ENCODE measurements around the gene CLSTN1. TPM values are rescaled to one million over a fixed set of nuclear protein-coding genes. Genes with fewer than 3 reads are reported as not detected.
A peak's percentile ranks its signal among the peaks of the same experiment; 100 is the strongest.

The CLSTN1 gene
- total and polyA plus RNA-seq, 10 donors: 28.8 to 70.7 (median 60.5) TPM

GRCh38 chr1:9823693-9823942 lies 147 bp downstream of the CLSTN1 start:
- H3K4me3 ChIP-seq: peak overlapping the region; percentile 69 to 92 (median 88)
- peaks cover 19 to 71% (median 50%) of the 10 kb centered on the region in 6 donors for H3K4me1 ChIP-seq
- H3K9me3 ChIP-seq: no peaks in the 10 kb centered on the region
- H3K36me3 ChIP-seq: no peaks in the 10 kb centered on the region
- peaks cover 0 to 33% (median 0%) of the 10 kb centered on the region in 7 donors for H3K27me3 ChIP-seq (replicated peaks in 1 of 7)
- intact Hi-C loops (cut with DNase I; ENCODE audit: low total_unique reads): no loop called here
- peak overlapping the region in 7 of 8 donors; percentile 76 to 90 (median 83) for H3K27ac ChIP-seq
- no peak for TF ChIP-seq CTCF (IDR thresholded peaks at IDR 0.05 in 8 of 11, conservative IDR thresholded peaks at IDR 0.05 in 3 of 11)
- TF ChIP-seq POLR2A (IDR thresholded peaks at IDR 0.05): no peak
- TF ChIP-seq POLR2AphosphoS5 (IDR thresholded peaks at IDR 0.05): no peak
- no peak for DNase-seq
- WGBS, 5 donors: 0 to 2% (median 1%) methylated on average over 5 to 40 of the region's 40 CpGs

GRCh38 chr1:9822897-9823692 lies 670 bp downstream of the CLSTN1 start:
- H3K9me3 ChIP-seq: no peaks in the 10 kb centered on the region
- DNase-seq: peak; percentile 84
- peaks cover 19 to 71% (median 50%) of the 10 kb centered on the region in 6 donors for H3K4me1 ChIP-seq
- H3K4me3 ChIP-seq: peak overlapping the region; percentile 69 to 92 (median 88)
- intact Hi-C loops (cut with DNase I; ENCODE audit: low total_unique reads): no loop called here
- WGBS, 5 donors: 0 to 1% (median 1%) methylated on average over 23 to 71 of the region's 71 CpGs
- no peaks in the 10 kb centered on the region for H3K36me3 ChIP-seq
- peak overlapping the region in 7 of 8 donors; percentile 36 to 90 (median 83) for H3K27ac ChIP-seq
- peaks cover 0 to 33% (median 0%) of the 10 kb centered on the region in 7 donors for H3K27me3 ChIP-seq (replicated peaks in 1 of 7)
- TF ChIP-seq POLR2A (IDR thresholded peaks at IDR 0.05) (no peak), POLR2AphosphoS5 (IDR thresholded peaks at IDR 0.05) (peak in 2 of 3 donors; percentile 34 to 37), CTCF (IDR thresholded peaks at IDR 0.05 in 8 of 11, conservative IDR thresholded peaks at IDR 0.05 in 3 of 11) (no peak)

- Histone ChIP-seq H3K27me3 (replicated peaks in 1 of 7) (peaks cover 0 to 33% (median 0%) of the 10 kb centered on the region in 7 donors), H3K27ac (peak overlapping the region in 1 of 8 donors; percentile 85), H3K4me1 (peaks cover 19 to 66% (median 50%) of the 10 kb centered on the region in 6 donors), H3K36me3 (no peaks in the 10 kb centered on the region), H3K4me3 (peak overlapping the region; percentile 69 to 92 (median 88)), H3K9me3 (no peaks in the 10 kb centered on the region)
- WGBS, 5 donors: 6 to 11% (median 7%) methylated on average over 8 of the region's 8 CpGs
- TF ChIP-seq POLR2A (IDR thresholded peaks at IDR 0.05) (no peak), CTCF (IDR thresholded peaks at IDR 0.05 in 8 of 11, conservative IDR thresholded peaks at IDR 0.05 in 3 of 11) (no peak), POLR2AphosphoS5 (IDR thresholded peaks at IDR 0.05) (no peak)
- intact Hi-C loops (cut with DNase I; ENCODE audit: low total_unique reads): no loop called here
- DNase-seq: no peak
These were observed 1.3 kb downstream of the CLSTN1 start for GRCh38 chr1:9822490-9822889.

GRCh38 chr1:9821710-9822109 lies 2.1 kb downstream of the CLSTN1 start:
- intact Hi-C loops (cut with DNase I; ENCODE audit: low total_unique reads): no loop called here
- Histone ChIP-seq H3K27ac (no peak overlapping the region), H3K4me3 (peak overlapping the region in 1 of 8 donors; percentile 75), H3K9me3 (no peaks in the 10 kb centered on the region), H3K36me3 (no peaks in the 10 kb centered on the region), H3K4me1 (peaks cover 19 to 65% (median 50%) of the 10 kb centered on the region in 6 donors), H3K27me3 (replicated peaks in 1 of 7) (peaks cover 0 to 33% (median 0%) of the 10 kb centered on the region in 7 donors)
- DNase-seq: no peak
- no peak for TF ChIP-seq POLR2AphosphoS5 (IDR thresholded peaks at IDR 0.05)
- TF ChIP-seq CTCF (IDR thresholded peaks at IDR 0.05 in 8 of 11, conservative IDR thresholded peaks at IDR 0.05 in 3 of 11): no peak
- no peak for TF ChIP-seq POLR2A (IDR thresholded peaks at IDR 0.05)
- WGBS, 5 donors: 91 to 98% (median 93%) methylated on average over 4 of the region's 4 CpGs

Measured in spleen (tissue), 11 donors.